SKM-1 (cell line): Measurements from ENCODE around the gene TLNRD1.

ENCODE experiments used
- DNase-seq: peaks from one replicate; lab custom pipeline; 2025; ENCODE audit not compliant: unreplicated experiment; lab: John Stamatoyannopoulos, UW

TLNRD1 gene

GRCh38 chr15:81001152-81002008, 657 bp downstream of the TLNRD1 start:
- no peak for DNase-seq

GRCh38 chr15:81002009-81002330, 1.2 kb downstream of the TLNRD1 start:
- no peak for DNase-seq

DNA sequence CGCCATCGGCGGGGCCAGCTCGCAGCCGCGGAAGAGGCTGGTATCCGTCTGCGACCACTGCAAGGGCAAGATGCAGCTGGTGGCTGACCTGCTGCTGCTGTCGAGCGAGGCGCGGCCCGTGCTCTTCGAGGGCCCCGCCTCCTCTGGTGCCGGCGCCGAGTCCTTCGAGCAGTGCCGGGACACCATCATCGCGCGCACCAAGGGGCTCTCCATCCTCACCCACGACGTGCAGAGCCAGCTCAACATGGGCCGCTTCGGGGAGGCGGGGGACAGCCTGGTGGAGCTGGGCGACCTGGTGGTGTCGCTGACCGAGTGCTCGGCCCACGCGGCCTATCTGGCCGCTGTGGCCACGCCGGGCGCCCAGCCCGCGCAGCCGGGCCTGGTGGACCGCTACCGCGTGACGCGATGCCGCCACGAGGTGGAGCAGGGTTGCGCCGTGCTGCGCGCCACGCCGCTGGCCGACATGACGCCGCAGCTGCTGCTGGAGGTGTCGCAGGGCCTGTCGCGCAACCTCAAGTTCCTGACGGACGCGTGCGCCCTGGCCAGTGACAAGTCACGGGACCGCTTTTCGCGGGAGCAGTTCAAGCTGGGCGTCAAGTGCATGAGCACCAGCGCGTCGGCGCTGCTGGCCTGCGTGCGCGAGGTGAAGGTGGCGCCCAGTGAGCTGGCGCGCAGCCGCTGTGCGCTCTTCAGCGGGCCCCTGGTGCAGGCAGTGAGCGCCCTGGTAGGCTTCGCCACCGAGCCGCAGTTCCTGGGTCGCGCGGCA, 1.8 kb downstream of the TLNRD1 start:
- no peak for DNase-seq

DNA sequence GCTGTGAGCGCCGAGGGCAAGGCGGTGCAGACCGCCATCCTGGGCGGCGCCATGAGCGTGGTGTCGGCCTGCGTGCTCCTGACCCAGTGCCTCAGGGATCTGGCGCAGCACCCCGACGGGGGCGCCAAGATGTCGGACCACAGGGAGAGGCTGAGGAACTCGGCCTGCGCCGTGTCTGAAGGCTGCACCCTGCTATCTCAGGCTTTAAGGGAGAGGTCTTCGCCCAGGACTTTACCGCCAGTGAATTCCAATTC, 2.3 kb downstream of the TLNRD1 start:
- no peak for DNase-seq

GRCh38 chr15:81006124-81006523, 5.4 kb downstream of the TLNRD1 start:
- DNase-seq = no peak

DNA sequence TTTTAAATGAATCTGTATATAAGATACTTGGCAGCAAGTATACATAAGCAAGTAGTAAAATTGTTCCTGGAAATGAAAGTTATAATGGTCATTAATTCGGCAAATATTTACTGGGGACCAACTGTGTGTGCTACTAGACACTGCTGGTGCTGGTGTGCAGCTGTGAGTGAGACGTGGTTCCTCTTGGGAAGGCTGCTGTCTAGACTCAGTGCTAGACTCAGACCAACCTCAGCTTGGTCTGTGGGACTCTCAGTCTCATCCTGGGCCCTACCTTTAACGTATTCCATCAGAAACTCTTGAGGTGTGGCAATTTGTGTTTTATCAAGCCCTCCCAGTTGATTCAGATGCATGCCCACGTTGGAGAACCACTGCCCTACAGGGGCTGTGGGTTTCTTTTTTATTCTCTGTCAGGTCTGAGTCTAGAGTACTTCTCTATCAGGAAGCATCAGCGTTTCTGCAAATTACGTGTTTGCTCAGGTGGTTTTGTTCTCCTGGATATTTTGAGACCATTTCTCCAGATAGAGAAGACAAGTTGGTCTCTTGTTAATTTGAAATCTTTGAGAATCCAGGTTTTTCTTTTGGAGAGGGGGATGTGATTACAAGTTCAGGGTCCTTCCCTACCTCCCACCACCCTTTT, 6.8 kb downstream of the TLNRD1 start:
- no peak for DNase-seq

GRCh38 chr15:81008312-81008711, 7.6 kb downstream of the TLNRD1 start:
- DNase-seq = no peak

GRCh38 chr15:81010086-81010485, 9.4 kb downstream of the TLNRD1 start:
- DNase-seq = no peak

DNA sequence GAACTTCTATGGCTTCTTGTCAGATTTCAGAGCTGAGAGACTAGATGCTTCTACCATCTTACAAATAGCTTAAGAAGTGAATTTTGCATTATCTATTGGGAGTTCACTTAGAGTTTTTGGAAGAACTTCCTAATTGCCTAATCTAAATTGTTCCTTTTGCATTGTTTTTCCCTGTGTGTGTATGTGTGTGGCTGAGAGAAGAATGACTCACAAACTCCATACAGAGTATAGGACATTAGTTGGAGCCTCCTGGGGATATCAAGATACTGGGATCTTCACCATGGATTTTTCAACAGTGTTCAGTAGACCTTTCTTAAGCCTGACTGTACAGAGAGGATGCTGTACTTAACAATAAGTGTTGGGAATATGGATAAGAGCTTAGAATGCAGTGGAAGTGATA, 10.9 kb downstream of the TLNRD1 start:
- no peak for DNase-seq

- no peak for DNase-seq
These were observed 11.9 kb downstream of the TLNRD1 start for GRCh38 chr15:81012588-81012987.

GRCh38 chr15:81013396-81013929, 12.7 kb downstream of the TLNRD1 start:
- DNase-seq = no peak

GRCh38 chr15:81014446-81015093, 13.8 kb downstream of the TLNRD1 start:
- DNase-seq = no peak

- DNase-seq = no peak
These were observed 15.1 kb downstream of the TLNRD1 start for GRCh38 chr15:81015621-81016488.

- no peak for DNase-seq
These were observed 15.9 kb downstream of the TLNRD1 start for GRCh38 chr15:81016489-81017068.

- DNase-seq = no peak
These were observed 17.5 kb downstream of the TLNRD1 start for GRCh38 chr15:81018197-81018596.

- no peak for DNase-seq
These were observed 20.6 kb downstream of the TLNRD1 start for GRCh38 chr15:81021321-81021720.

DNA sequence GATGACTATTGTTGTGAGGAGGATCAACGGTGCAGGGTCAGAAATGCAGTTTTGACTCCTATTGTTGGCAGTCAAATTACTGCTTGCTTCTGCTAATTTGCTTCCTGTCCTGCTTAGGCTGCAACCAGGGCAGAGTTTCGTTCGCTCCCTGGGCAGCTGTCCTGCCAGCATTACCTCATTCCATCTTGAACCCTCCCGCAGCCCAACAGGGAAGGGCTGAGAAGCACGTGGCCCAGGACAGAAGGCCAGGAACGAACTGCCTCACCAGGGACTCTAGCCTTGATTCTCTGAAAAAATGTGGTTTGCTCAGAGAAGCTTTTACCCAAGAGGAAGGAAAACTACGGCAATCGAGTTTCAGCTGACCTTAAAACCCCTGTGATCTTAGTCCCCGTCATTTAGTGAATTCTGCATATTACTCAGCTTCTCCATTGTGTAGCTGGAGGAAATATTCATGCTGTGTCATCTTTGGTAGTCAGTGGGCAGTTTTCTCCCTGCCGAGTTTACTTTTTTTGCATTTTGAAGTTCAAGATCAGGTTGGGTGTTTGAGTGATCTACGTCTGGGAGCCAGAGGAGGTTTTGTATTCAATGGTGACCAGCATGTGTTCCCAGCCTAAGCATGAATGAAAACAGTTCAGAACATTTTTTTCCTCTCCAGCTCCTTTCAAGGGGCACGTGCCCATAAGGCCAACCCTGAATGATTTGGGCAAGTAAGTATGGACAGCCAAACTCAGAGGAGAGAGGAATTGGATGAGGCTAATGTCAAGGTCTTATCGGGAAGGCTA, 23.0 kb downstream of the TLNRD1 start:
- DNase-seq = peak; percentile 92

- DNase-seq = peak; percentile 23
These were observed 23.6 kb downstream of the TLNRD1 start for GRCh38 chr15:81024265-81024872.

GRCh38 chr15:81024936-81025335, 24.2 kb downstream of the TLNRD1 start:
- DNase-seq = no peak
